ENCODE data around the gene MPLKIP. TPM values are rescaled to one million over a fixed set of nuclear protein-coding genes. Genes with fewer than 3 reads are reported as not detected.
"Not testable (repeated sequence)": the region's sequence is repeated elsewhere in the genome, so short reads cannot be mapped to it uniquely, and the experiment has no call there.

MPLKIP gene
- total RNA-seq, 4 donors from 2014 or later = 22.0 to 92.4 (median 42.9) TPM

- no peaks in the 10 kb centered on the region for H3K36me3 ChIP-seq
- no peaks in the 10 kb centered on the region for H3K9me3 ChIP-seq
- intact Hi-C loops (cut with DNase I) = no loop called here
- TF ChIP-seq POLR2A (IDR thresholded peaks at IDR 0.05) = no peak
- TF ChIP-seq CTCF (IDR thresholded peaks at IDR 0.05) = no peak
- H3K27ac ChIP-seq = no peak overlapping the region
- DNase-seq = no peak
- H3K4me3 ChIP-seq (replicated peaks in 1 of 3) = no peak overlapping the region
- 79 to 82% methylated on average over 5 of the region's 5 CpGs for WGBS, 2 donors
- H3K27me3 ChIP-seq = no peaks in the 10 kb centered on the region
- H3K4me1 ChIP-seq = no peaks in the 10 kb centered on the region
These were observed 14.4 kb downstream of the MPLKIP start for GRCh38 chr7:40120020-40120419.

- DNase-seq; H3K36me3 ChIP-seq; H3K4me3 ChIP-seq (replicated peaks in 1 of 3); H3K27me3 ChIP-seq; intact Hi-C loops (cut with DNase I); H3K27ac ChIP-seq; H3K4me1 ChIP-seq; H3K9me3 ChIP-seq: not testable (repeated sequence)
- WGBS, 2 donors = 75 to 82% methylated on average over 7 of the region's 7 CpGs
These were observed 16.2 kb downstream of the MPLKIP start for GRCh38 chr7:40118201-40118600.

- H3K9me3 ChIP-seq; H3K27me3 ChIP-seq; H3K27ac ChIP-seq; H3K4me3 ChIP-seq (replicated peaks in 1 of 3); H3K4me1 ChIP-seq; DNase-seq; H3K36me3 ChIP-seq; intact Hi-C loops (cut with DNase I): not testable (repeated sequence)
- WGBS, 2 donors = 92 to 95% methylated on average over 9 of the region's 9 CpGs
These were observed 17.2 kb downstream of the MPLKIP start for GRCh38 chr7:40117199-40117598.

GRCh38 chr7:40115936-40116335 is 18.5 kb downstream of the MPLKIP start:
- no peak for TF ChIP-seq CTCF (IDR thresholded peaks at IDR 0.05)
- no peak for TF ChIP-seq POLR2A (IDR thresholded peaks at IDR 0.05)
- Histone ChIP-seq H3K27me3 (no peaks in the 10 kb centered on the region), H3K4me1 (no peaks in the 10 kb centered on the region), H3K27ac (no peak overlapping the region), H3K4me3 (replicated peaks in 1 of 3) (no peak overlapping the region), H3K36me3 (no peaks in the 10 kb centered on the region), H3K9me3 (no peaks in the 10 kb centered on the region)
- no peak for DNase-seq
- intact Hi-C loops (cut with DNase I) = no loop called here
- WGBS, 2 donors = 93 to 96% methylated on average over 2 of the region's 2 CpGs

GRCh38 chr7:40105879-40106473 is 28.4 kb downstream of the MPLKIP start:
- no peaks in the 10 kb centered on the region for H3K4me1 ChIP-seq
- intact Hi-C loops (cut with DNase I) = no loop called here
- no peaks in the 10 kb centered on the region for H3K36me3 ChIP-seq
- 89 to 92% methylated on average over 4 of the region's 4 CpGs for WGBS, 2 donors
- H3K9me3 ChIP-seq = no peaks in the 10 kb centered on the region
- TF ChIP-seq POLR2A (IDR thresholded peaks at IDR 0.05) = no peak
- TF ChIP-seq CTCF (IDR thresholded peaks at IDR 0.05) = no peak
- no peak for DNase-seq
- H3K4me3 ChIP-seq (replicated peaks in 1 of 3) = no peak overlapping the region
- H3K27ac ChIP-seq = no peak overlapping the region
- H3K27me3 ChIP-seq = no peaks in the 10 kb centered on the region

GRCh38 chr7:40102897-40103296 is 31.5 kb downstream of the MPLKIP start:
- Histone ChIP-seq H3K27ac (no peak overlapping the region), H3K9me3 (no peaks in the 10 kb centered on the region), H3K4me3 (replicated peaks in 1 of 3) (no peak overlapping the region), H3K36me3 (no peaks in the 10 kb centered on the region), H3K27me3 (no peaks in the 10 kb centered on the region), H3K4me1 (peaks cover 4 to 15% of the 10 kb centered on the region in 2 donors)
- no peak for DNase-seq
- 94 to 98% methylated on average over 2 of the region's 2 CpGs for WGBS, 2 donors
- intact Hi-C loops (cut with DNase I) = no loop called here
- TF ChIP-seq POLR2A (IDR thresholded peaks at IDR 0.05) (no peak), CTCF (IDR thresholded peaks at IDR 0.05) (no peak)

Measured in thyroid gland (tissue), 4 donors.